HG02678 (cell line): ENCODE results near the gene GINS3.

Source experiments
- ATAC-seq: cut with Tn5 transposase; IDR thresholded peaks from one replicate; pipeline ENCODE4 v1.9.1; 2021; ENCODE audit warnings: mild to moderate bottlenecking, moderate library complexity; ENCODE audit not compliant: unreplicated experiment

The GINS3 gene

GRCh38 chr16:58392215-58393137 lies at the start of gene GINS3:
Gene GINS3, plus strand, starts transcription at chr16:58392471. Its CDS starts 131 bp downstream, at chr16:58392602.
- peak; percentile 97 for ATAC-seq

GRCh38 chr16:58343562-58343961 lies 48.7 kb upstream of the GINS3 start:
- ATAC-seq: no peak

- no peak for ATAC-seq
These were observed 46.5 kb upstream of the GINS3 start for GRCh38 chr16:58345574-58346354.

- no peak for ATAC-seq
These were observed 45.4 kb upstream of the GINS3 start for GRCh38 chr16:58346831-58347371.

- no peak for ATAC-seq
These were observed 43.3 kb upstream of the GINS3 start for GRCh38 chr16:58348986-58349385.

- ATAC-seq: no peak
These were observed 39.6 kb upstream of the GINS3 start for GRCh38 chr16:58352690-58353089.

GRCh38 chr16:58360041-58360634 lies 32.1 kb upstream of the GINS3 start:
- ATAC-seq: no peak

GRCh38 chr16:58361726-58362125 lies 30.5 kb upstream of the GINS3 start:
- ATAC-seq: no peak

- ATAC-seq: no peak
These were observed 28.4 kb upstream of the GINS3 start for GRCh38 chr16:58363746-58364393.

GRCh38 chr16:58365623-58366022 lies 26.6 kb upstream of the GINS3 start:
- ATAC-seq: no peak

GRCh38 chr16:58366247-58367031 lies 25.8 kb upstream of the GINS3 start:
- no peak for ATAC-seq

- ATAC-seq: no peak
These were observed 25.0 kb upstream of the GINS3 start for GRCh38 chr16:58367252-58367651.

GRCh38 chr16:58371841-58372240 lies 20.4 kb upstream of the GINS3 start:
- no peak for ATAC-seq

- ATAC-seq: no peak
These were observed 16.9 kb upstream of the GINS3 start for GRCh38 chr16:58375386-58375785.

- ATAC-seq: no peak
These were observed 14.3 kb upstream of the GINS3 start for GRCh38 chr16:58377932-58378331.

- no peak for ATAC-seq
These were observed 13.9 kb upstream of the GINS3 start for GRCh38 chr16:58378401-58378800.

GRCh38 chr16:58379736-58380135 lies 12.5 kb upstream of the GINS3 start:
- no peak for ATAC-seq

- ATAC-seq: no peak
These were observed 10.6 kb upstream of the GINS3 start for GRCh38 chr16:58381661-58382060.

GRCh38 chr16:58384437-58385055 lies 7.7 kb upstream of the GINS3 start:
- ATAC-seq: no peak
